RWPE1 (cell line): ENCODE data around the gene KDM4B.

Source experiments
- CTCF ChIA-PET: fragments of 350-600 bp; sonication (Branson Sonifier 250); formaldehyde crosslinking; extraction: SDS; loops from one replicate; lab custom pipeline; 2021; lab: Yijun Ruan, JAX
- POLR2A ChIA-PET: fragments of 400-600 bp; formaldehyde crosslinking; extraction: SDS; loops from one replicate; lab custom pipeline; 2020; ENCODE audit warnings: antibody characterized with exemption; ENCODE audit not compliant: low non-redundant PET; lab: Yijun Ruan, JAX
- DNase-seq: peaks from one replicate; pipeline ENCODE4 v3.0.0; 2012; ENCODE audit warnings: low spot score
- H3K27ac ChIP-seq: fragments of 450-650 bp; 2 replicates; pipeline ENCODE4 v1.5.1; 2017
- CTCF ChIP-seq: fragments of 450-650 bp; conservative IDR thresholded peaks from 2 replicates; pipeline ENCODE4 v1.5.1; 2017; ENCODE audit warnings: low read depth, mild to moderate bottlenecking

Gene KDM4B

GRCh38 chr19:5065663-5066093 lies 96.8 kb downstream of the KDM4B start:
- CTCF ChIA-PET: no interaction called here
- TF ChIP-seq CTCF: no peak
- H3K27ac ChIP-seq: no peak overlapping the region
- POLR2A ChIA-PET: no interaction called here
- no peak for DNase-seq

GRCh38 chr19:5066768-5067167 lies 97.9 kb downstream of the KDM4B start:
- ChIA-PET POLR2A (no interaction called here), CTCF (no interaction called here)
- no peak overlapping the region for H3K27ac ChIP-seq
- TF ChIP-seq CTCF: no peak
- DNase-seq: no peak

GRCh38 chr19:5067678-5068077 lies 98.8 kb downstream of the KDM4B start:
- CTCF ChIA-PET: interaction anchor here (0.5 to 0.6 kb wide), 3 partner anchors 63 to 434 kb away, joined by 3 to 4 read pairs (median 3); no protein-coding TSS in a partner anchor
- POLR2A ChIA-PET: no interaction called here
- H3K27ac ChIP-seq: no peak overlapping the region
- TF ChIP-seq CTCF: no peak
- DNase-seq: no peak

- no peak for DNase-seq
- CTCF ChIA-PET: no interaction called here
- no peak overlapping the region for H3K27ac ChIP-seq
- no peak for TF ChIP-seq CTCF
- POLR2A ChIA-PET: no interaction called here
Measured at GRCh38 chr19:5068233-5069072, 99.5 kb downstream of the KDM4B start.

- POLR2A ChIA-PET: no interaction called here
- DNase-seq: no peak
- no peak overlapping the region for H3K27ac ChIP-seq
- CTCF ChIA-PET: no interaction called here
- no peak for TF ChIP-seq CTCF
Measured at GRCh38 chr19:5070331-5070730, 101.4 kb downstream of the KDM4B start.

DNA sequence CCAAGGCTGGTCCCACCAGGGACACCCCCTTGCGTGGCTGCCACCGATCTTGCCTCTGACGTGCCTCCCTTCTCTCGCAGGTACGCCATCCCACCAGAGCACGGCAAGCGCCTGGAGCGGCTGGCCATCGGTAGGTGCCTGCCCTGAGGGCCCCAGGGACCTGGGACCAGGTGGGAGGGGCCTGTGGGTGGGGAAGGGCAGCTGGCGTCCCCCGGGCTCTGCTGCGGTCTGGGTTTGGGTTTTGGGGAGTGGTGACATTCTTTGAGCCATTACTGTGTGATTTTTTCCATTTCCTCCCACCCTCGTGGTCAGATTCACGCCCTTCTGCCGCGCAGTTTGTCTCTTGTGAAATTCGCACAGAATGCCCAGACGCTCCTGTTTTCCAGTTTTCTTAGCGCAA lies 102.0 kb downstream of the KDM4B start:
- POLR2A ChIA-PET: no interaction called here
- no peak for DNase-seq
- TF ChIP-seq CTCF: no peak
- CTCF ChIA-PET: no interaction called here
- H3K27ac ChIP-seq: no peak overlapping the region
